T1000 (cell line): ENCODE measurements around the gene ADCYAP1R1.

Experiments
- DNase-seq: peaks from one replicate; lab custom pipeline; 2025; ENCODE audit warnings: mixed read lengths; lab: John Stamatoyannopoulos, UW

Gene ADCYAP1R1

DNA sequence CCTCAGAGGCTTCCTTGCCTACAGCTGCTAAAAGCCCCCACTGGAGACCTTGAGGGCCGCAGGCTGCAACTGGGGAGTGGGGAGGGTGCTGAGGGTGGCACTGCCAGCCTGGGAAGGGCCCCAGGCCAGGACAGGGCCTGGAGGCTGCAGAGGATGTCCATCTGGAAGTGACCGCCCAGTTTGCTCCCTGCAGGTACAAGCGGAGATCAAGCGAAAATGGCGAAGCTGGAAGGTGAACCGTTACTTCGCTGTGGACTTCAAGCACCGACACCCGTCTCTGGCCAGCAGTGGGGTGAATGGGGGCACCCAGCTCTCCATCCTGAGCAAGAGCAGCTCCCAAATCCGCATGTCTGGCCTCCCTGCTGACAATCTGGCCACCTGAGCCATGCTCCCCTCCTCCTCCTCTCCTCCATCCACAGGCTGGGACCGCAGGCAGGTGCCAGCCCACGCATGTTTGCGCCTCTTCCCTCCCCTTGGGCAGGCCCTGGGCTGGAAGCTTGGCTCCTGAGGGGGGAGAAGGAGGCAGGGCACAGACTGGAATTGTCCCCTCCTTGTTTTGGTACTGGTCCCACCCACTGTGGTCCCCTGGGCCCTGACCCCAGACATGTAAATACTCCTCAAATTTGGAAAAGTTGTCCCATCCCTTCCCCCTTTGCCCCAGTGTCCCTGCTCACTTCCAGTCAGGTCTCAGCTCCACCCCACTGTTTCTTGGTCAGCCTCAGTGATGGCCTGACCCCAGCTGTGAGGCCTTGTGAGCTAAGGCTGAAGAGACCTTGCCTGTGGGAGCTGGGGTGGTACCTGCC, 54.4 kb downstream of the ADCYAP1R1 start:
- no peak for DNase-seq

DNA sequence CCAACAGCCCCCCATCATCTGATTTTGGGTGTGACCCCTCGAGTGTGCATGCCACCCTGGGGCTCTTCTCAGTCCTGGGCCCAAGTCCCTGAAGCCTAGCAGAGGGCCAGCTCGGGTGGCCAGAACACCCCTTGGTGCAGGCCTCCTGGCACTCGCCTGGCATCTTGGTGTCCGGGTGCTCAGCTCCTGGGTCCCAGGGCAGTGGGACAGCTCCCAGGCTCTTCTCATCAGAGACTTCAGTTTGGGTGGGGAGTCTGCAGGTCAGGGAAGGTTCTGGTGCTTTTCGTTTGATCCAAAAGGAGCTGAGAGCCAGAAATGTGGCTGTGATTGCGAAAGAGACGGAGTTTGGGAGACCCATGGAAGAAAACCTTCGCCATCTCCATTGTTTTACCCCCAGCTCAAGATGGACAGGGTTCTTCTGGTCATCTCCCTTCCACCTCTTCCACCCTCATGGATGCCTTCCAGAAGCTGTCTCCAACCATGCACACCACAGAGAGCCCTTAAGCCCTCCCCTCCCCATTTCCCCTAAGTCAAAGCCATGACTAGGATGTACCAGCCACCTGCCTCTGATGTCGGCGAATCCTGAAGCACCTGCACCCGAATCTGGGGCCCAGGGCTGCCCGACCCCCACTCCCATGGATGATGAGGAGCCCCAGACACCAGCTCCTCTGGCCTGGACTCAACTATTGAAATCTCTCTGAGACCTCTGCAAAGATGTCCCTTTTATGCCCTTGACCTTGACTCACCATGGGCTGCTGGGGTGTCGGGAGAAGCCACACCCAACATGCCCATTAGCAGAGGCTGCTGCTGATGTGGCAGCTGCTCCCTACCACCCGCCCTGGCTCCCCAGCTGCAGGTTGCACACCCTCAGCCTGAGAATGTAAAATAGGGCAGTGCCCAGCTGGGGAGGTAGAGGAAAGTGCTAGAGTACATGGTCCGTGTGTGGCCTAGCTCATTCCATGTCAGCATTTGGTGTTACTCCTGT, 55.3 kb downstream of the ADCYAP1R1 start:
- no peak for DNase-seq

DNA sequence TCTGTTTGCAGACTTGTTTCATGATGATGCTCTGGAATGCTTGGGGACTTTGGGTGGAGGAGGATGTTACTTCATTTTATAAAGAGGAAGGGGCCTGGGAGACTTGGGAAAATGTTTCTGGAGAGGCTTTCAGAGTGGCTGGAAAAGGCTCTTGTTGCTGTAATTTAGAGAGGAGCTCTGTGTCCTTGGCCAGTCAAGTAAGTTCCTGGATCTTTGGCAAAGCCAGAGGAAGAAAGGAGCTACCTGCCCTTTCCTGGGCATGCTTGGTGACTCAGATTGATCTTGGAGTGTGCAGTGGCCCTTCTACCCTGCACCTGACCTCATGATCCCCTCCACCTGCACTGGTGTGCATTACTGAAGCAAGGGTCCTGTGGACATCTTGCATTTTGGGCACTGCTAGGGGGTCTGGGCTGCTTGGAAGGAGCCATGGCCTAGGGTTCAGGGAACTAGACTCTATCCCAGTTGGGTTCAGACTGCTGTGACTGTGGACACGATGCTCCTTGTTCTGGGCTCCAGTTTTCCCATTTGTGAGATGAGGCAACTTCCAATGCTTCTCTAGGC, 56.1 kb downstream of the ADCYAP1R1 start:
- no peak for DNase-seq

DNA sequence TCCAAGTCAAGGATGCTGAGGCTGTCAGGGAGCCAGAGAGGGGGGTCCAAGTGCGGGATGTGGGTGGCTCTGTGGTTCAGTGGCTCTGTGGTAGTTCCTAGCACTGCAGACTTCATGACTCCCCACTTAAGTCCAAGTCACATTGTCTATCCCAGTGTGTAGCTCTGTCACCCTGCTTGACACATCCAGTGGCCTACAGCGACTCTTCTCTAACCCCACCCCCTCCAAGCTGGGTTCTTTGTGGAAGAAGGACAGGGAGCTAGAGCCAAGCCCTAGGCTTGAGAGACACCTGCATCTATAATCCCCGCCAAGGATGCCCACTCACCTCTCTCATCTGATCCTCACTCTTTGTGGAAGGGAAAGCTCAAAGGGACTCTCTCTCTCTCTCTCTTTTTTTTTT, 57.6 kb downstream of the ADCYAP1R1 start:
- DNase-seq, result no peak

DNA sequence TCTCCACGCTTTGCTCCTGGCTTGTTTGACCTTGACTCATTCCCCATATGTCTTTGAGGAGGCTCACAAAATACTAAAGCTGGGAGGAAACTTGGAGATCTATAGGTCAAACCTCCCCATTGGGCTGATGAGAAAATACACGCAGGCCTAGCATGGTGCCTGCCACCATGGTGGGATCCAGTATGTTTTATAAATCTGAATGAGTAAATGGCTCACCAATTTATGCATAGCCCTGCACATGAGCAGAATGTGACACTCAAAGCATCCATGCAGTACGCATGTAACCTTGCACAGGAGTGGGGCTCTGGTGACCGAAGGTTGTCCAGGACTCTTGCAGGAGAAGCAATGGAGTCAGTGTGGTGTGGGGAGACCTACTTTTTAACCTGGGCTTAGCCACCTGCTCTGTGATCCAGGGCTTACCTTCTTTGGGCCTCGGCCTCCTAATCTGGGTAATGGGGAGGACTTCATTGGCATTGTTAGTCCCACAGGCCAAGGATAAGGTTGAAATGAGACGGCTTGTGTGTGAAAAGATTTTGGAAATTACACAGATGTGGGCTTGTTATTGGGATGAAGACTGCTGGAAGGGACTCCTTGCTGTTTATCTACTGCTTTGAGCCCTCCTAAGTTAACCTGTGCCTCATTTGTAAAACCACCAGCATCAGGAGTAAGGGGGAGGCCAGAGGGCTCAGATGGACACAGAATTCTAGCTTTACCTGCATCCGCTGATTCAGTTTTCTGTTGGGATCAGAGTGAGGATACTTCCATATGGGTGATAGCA, 58.4 kb downstream of the ADCYAP1R1 start:
- no peak for DNase-seq

DNA sequence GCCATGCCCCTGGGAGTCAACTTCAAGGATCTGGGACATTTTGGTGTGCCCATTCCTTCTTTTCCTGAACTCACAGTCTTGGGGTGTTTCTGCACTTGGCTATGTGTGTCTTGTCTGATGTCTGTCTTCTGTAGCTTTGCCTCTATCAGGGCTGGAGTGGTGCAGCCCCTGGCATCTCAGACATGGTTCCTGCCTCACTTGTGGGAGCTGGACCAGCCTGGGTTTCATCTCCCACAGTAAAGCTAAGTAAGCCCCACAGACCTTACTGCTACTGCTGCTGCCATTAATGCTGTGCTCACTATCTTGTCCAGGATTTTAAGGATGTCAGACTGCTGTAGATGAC, 59.0 kb downstream of the ADCYAP1R1 start:
- no peak for DNase-seq

DNA sequence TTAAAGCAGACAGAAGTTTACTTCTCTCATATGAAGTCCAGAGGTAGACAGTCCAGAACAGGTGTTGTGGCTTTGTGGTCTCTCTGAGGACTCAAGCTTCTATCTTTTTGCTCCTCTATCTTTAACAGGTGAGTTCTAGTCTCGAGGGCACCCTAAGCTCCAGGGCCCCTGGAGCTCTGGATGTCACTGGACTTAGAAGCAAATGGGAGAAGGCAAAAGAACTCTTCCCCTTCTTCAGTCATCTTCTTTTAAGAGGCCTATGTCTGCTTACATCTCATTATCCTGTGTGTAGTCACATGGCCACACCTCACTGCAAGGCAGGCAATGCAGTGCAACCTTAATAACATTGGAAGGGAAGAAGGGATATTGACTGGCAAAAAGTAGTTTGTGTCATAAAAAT, 61.6 kb downstream of the ADCYAP1R1 start:
- no peak for DNase-seq

GRCh38 chr7:31114593-31115343, 62.7 kb downstream of the ADCYAP1R1 start:
- peak; percentile 1 for DNase-seq

DNA sequence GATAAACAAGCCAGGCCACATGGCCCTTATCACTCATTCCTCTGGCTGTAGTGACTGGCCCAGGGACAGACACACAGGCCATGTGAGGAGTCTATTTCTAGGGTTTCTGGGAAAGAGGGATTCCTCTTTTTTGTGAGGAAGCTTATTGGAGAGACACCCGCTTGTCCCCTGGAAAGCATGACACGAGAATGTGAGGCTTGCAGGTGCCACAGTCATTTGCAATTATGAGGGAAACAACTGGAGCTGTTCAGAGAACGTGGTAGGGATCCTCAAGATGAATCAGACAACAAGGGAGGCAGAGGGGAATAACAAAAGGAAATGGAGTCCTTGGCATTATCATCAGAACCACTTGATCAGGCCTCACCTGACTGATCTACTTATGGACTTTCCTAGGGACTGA, 64.5 kb downstream of the ADCYAP1R1 start:
- no peak for DNase-seq

DNA sequence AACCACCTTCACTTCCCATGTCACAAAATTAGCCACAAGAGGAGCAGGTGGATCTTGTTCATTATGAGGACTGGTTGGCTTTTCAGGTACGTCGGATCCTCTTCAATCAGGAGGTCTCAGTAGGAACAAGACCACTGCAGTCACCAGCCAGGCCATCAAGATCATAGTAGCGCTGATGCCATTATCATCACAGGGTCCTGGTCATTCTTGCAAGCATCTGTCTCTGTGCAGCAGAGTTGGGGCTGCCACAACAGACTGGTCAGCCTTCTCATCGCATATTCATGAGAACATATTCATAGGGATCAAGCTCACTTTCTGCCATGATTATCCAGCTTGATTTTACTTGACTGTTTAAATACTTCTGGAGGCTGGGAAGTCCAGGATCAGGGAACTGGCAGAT, 67.1 kb downstream of the ADCYAP1R1 start:
- no peak for DNase-seq

- DNase-seq, result no peak
These were observed 68.8 kb downstream of the ADCYAP1R1 start for GRCh38 chr7:31120800-31121513.

DNA sequence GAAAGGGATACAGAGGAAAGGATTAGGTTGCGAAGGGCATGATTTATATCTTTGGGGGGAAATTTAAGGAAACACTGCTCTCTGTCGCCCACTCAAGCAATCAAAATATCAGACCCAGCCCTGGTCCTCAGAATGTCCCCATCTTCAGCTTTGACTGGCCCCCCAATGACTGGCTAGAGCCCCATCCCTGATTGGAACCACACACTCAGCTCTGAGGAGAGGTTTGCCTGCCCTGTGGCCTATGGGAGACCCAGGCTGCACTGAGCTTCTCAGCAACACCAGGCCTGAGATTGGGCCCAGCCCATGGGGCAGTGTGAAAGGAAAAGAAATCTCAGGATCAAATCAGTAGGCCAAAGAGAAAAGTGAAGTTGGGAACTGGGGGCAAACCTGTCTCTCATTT, 69.5 kb downstream of the ADCYAP1R1 start:
- no peak for DNase-seq

DNA sequence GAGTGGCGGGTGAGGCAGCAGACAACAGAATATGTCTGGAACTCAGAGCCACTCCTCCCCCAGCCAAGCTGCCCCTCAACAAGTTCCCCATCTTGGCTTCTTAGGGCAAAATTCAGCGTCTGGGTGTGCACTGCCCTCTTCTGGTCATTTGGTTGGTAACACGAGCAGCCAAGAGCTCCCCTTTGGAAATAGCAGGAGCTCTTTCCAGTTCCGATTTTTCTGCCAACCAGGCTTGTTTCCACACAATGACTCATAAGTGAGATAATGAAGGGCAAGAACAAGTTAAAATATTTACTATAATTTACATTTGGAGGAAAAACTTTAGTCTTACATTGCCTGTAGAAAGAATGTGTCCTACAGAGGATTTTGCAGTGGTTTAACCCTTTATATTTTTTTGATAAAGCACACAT, 70.5 kb downstream of the ADCYAP1R1 start:
- DNase-seq, result peak; percentile 17

GRCh38 chr7:31123321-31123720, 71.2 kb downstream of the ADCYAP1R1 start:
- DNase-seq, result no peak

GRCh38 chr7:31123726-31124125, 71.6 kb downstream of the ADCYAP1R1 start:
- no peak for DNase-seq

DNA sequence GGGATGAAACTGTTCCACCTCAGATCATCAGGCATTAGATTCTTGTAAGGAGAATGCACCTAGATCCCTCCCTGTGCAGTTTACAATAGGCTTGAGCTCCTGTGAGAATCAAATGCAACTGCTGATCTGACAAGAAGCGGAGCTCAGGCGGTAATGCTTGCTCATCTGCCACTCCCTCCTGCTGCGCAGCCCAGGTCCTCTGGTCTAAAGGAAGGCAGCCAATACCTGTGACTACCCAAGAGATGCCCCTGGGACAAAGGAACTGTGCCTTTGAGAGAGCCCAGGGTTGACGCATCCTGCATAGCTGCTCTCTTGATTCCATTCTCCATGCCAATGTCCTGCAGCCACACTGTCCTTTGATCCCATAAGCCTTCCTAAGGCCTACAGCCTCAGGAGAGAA, 73.1 kb downstream of the ADCYAP1R1 start:
- DNase-seq, result no peak

DNA sequence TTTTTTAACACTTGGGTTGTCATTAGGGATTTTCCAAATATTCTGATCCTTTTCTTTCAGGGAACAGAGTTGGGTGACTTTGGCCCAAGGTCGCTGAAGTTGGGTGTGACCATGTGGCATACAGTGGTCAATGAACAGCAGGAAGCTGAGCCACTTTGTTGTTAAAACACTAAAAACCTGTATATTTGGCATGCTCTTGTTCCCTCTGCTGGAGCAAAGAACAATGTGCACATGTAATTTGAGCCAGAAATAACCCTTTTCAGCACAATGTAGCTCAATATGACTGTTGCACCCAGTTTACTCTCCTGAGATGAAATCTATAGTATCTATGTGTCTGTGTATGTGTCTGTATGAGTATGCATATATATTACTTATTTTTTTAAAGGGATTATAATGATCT, 74.9 kb downstream of the ADCYAP1R1 start:
- no peak for DNase-seq

DNA sequence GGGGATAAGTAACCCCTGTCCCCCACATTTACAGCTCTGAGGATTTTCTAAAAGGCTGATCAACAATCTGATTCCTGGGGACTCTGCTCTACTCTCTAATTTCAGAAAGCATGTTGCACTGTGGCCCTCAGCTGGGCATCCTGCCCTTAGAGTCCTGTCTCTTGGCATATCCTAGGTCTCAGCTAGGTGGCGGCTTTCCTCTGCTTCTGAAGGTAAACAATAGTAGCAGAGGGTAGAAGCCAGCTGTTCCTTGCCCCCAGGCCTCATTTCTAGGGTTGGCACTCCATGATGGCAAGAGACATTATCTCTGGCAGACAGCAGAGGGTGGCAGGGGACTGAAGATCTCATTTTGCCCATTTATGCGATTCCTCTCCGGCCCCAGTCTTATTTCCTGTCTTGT, 77.0 kb downstream of the ADCYAP1R1 start:
- no peak for DNase-seq

DNA sequence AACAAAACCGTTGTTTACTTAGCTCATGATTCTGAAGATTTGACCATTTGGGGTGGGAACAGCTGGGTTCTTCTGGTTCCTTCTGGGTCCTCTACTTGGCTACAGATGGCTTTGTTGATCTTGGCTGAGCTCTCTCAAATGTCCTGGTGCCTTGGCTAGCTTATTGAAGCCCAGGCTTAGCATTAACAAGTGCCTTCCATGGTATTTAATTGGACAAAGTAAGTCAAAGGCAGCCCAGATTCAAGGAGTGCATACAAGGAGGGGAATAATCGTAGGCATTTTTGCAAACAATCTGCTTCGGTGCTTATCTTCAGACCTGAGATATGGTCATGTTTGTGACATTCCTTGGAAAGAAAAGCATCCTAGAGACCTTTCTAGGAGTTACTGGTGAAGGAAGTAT, 81.4 kb downstream of the ADCYAP1R1 start:
- no peak for DNase-seq
